Measurements from ENCODE around the gene ZDHHC4. TPM values are rescaled to one million over a fixed set of nuclear protein-coding genes. Genes with fewer than 3 reads are reported as not detected.
A peak's percentile ranks its signal among the peaks of the same experiment; 100 is the strongest.

The ZDHHC4 gene
- total and polyA plus RNA-seq, 2 of the 13 experiments (the other 11 are each of a cell fraction or from before 2014, with no cell fraction given) = 83.2 to 188 TPM

- no peak for TF ChIP-seq ZNF280B (CRISPR knock-in tag; IDR thresholded peaks at IDR 0.05; ENCODE audit: borderline replicate concordance)
- peak; percentile 22 for TF ChIP-seq ZFY (CRISPR knock-in tag; IDR thresholded peaks at IDR 0.05)
- peak; percentile 42 for TF ChIP-seq KDM2A (CRISPR knock-in tag; IDR thresholded peaks at IDR 0.05; ENCODE audit: borderline replicate concordance, low read depth)
- TF ChIP-seq XBP1 (CRISPR knock-in tag; IDR thresholded peaks at IDR 0.05) = no peak
- TF ChIP-seq SSRP1 (CRISPR knock-in tag; IDR thresholded peaks at IDR 0.05) = no peak
- TF ChIP-seq ZMYM2 (CRISPR knock-in tag; IDR thresholded peaks at IDR 0.05) = no peak
- TF ChIP-seq ZNF615 (CRISPR knock-in tag; IDR thresholded peaks at IDR 0.05; ENCODE audit: borderline replicate concordance) = no peak
- TF ChIP-seq TMF1 (CRISPR knock-in tag; IDR thresholded peaks at IDR 0.05; ENCODE audit: low read depth) = no peak
- no peak for TF ChIP-seq GABPA (IDR thresholded peaks at IDR 0.05; ENCODE audit: low read depth, low read length)
- peak; percentile 52 for TF ChIP-seq GABPA (CRISPR knock-in tag; IDR thresholded peaks at IDR 0.05; ENCODE audit: low read depth)
- TF ChIP-seq ZFP62 (CRISPR knock-in tag; IDR thresholded peaks at IDR 0.05) = no peak
- no peak for TF ChIP-seq ZNF564 (CRISPR knock-in tag; IDR thresholded peaks at IDR 0.05)
- no peak for TF ChIP-seq ZNF781 (CRISPR knock-in tag; IDR thresholded peaks at IDR 0.05; ENCODE audit: borderline replicate concordance, not compliant biosample characterization)
- no peak for TF ChIP-seq ISL2 (CRISPR knock-in tag; IDR thresholded peaks at IDR 0.05)
- TF ChIP-seq ZNF790 (CRISPR knock-in tag; IDR thresholded peaks at IDR 0.05; ENCODE audit: borderline replicate concordance) = no peak
- TF ChIP-seq ZNF75D (CRISPR knock-in tag; IDR thresholded peaks at IDR 0.05; ENCODE audit: borderline replicate concordance) = no peak
- TF ChIP-seq PRDM4 (CRISPR knock-in tag; IDR thresholded peaks at IDR 0.05; ENCODE audit: borderline replicate concordance) = no peak
- no peak for TF ChIP-seq FOXC1 (CRISPR knock-in tag; IDR thresholded peaks at IDR 0.05; ENCODE audit: borderline replicate concordance)
- TF ChIP-seq SETDB1 (CRISPR knock-in tag; IDR thresholded peaks at IDR 0.05; ENCODE audit: borderline replicate concordance) = no peak
- no peak for TF ChIP-seq U2AF2 (IDR thresholded peaks at IDR 0.05; ENCODE audit: low read depth, low read length)
- TF ChIP-seq KDM6A (CRISPR knock-in tag; IDR thresholded peaks at IDR 0.05; ENCODE audit: low read depth) = no peak
- no peak for TF ChIP-seq FLYWCH1 (CRISPR knock-in tag; IDR thresholded peaks at IDR 0.05)
- no peak for TF ChIP-seq RARG (CRISPR knock-in tag; IDR thresholded peaks at IDR 0.05; ENCODE audit: low read depth)
- TF ChIP-seq DDIT3 (CRISPR knock-in tag; IDR thresholded peaks at IDR 0.05) = no peak
- no peak for TF ChIP-seq ZNF367 (CRISPR knock-in tag; IDR thresholded peaks at IDR 0.05; ENCODE audit: borderline replicate concordance)
- no peak for TF ChIP-seq MAX (IDR thresholded peaks at IDR 0.05)
- no peak for TF ChIP-seq NFKBIZ (CRISPR knock-in tag; IDR thresholded peaks at IDR 0.05)
Observed at GRCh38 chr7:6637544-6638229, 60.4 kb downstream of the ZDHHC4 start (continued).
